Adrenal gland (tissue), 12 donors: ENCODE results near the gene CDH4. TPM values are rescaled to one million over a fixed set of nuclear protein-coding genes. Genes with fewer than 3 reads are reported as not detected.

Experiments
- DNase-seq, 7 donors: peaks; one replicate each; pipeline ENCODE4 v3.0.0-alpha.2; 2019 to 2020
- H3K27ac ChIP-seq, 5 donors: fragments of 200-600 bp; sonication (generic) in 4 of 5; 1 replicate in 3 of 5; 2 replicates in 2 of 5; pipeline versions ENCODE4 v1.5.1 to v1.8.0; 2016 to 2020; ENCODE audit warnings: mild to moderate bottlenecking in 1 of 5
- H3K27me3 ChIP-seq: fragments of 200-600 bp; 2 replicates; pipeline ENCODE4 v1.8.0; 2021
- H3K36me3 ChIP-seq, 2 donors: fragments of 200-600 bp; replicated peaks in 1 of 2; 1 replicate in 1 of 2; 2 replicates in 1 of 2; pipeline versions ENCODE4 v1.5.1 to v1.8.0; 2018 to 2022
- H3K4me1 ChIP-seq, 2 donors: fragments of 200-600 bp; replicated peaks in 1 of 2; 1 replicate in 1 of 2; 2 replicates in 1 of 2; pipeline versions ENCODE4 v1.5.1 to v1.8.0; 2018 to 2021
- H3K4me3 ChIP-seq, 4 donors: fragments of 200-600 bp; sonication (generic) in 3 of 4; one replicate each; pipeline ENCODE4 v1.5.1; 2016 to 2018
- H3K9me3 ChIP-seq, 3 donors: fragments of 200-600 bp; sonication (generic) in 1 of 3; replicated peaks in 1 of 3; 1 replicate in 2 of 3; 2 replicates in 1 of 3; pipeline versions ENCODE4 v1.5.1 to v1.8.0; 2016 to 2021
- CTCF ChIP-seq, 6 experiments: fragments of 450-650 bp in 4 of 6; fragments of 200-600 bp in 2 of 6; sonication (generic) in 1 of 6; IDR thresholded peaks; 1 replicate in 5 of 6; 2 replicates in 1 of 6; pipeline versions ENCODE4 v1.5.1 to v1.8.0; 2016 to 2021; ENCODE audit warnings: antibody characterized with exemption in 6 of 6, mild to moderate bottlenecking in 2 of 6, moderate library complexity in 1 of 6
- POLR2A ChIP-seq, 2 donors: fragments of 450-650 bp; IDR thresholded peaks; one replicate each; pipeline ENCODE4 v1.6.1; 2017; ENCODE audit warnings: antibody characterized with exemption in 2 of 2, mild to moderate bottlenecking in 2 of 2, moderate library complexity in 1 of 2
- WGBS, 4 donors: extraction: QIAGEN DNeasy Blood & Tissue Kit in 2 of 4; methylation state at CpG; one replicate each; pipeline versions ENCODE4 v1.1.5 to v1.1.7; 2013 to 2017; 5-methylcytosine and 5-hydroxymethylcytosine counted together
- intact Hi-C, 2 donors: fragments of 100-400 bp; cut with DNase I; formaldehyde crosslinking; loops; one replicate each; pipeline versions ENCODE4 v1.14.1 to v1.15.0; 2022 to 2023
- polyA plus RNA-seq, 3 donors: library from polyadenylated mRNA; stranded (reverse); fragments of 200-250 nt in 2 of 3; fragments of 350-450 nt in 1 of 3; fragmentation: Illumina TruSeq in 1 of 3; extraction: RNeasy Lipid Tissue Mini Kit (QIAGEN cat#74804) in 1 of 3; gene quantifications; one replicate each; pipeline ENCODE4 v1.2.3, GENCODE V29; 2013 to 2014
- total RNA-seq, 9 donors: library from RNA; depleted of rRNA in 4 of 9; stranded (reverse); fragments of >200 nt in 4 of 9; fragments of 120-200 nt in 1 of 9; fragmentation: NEBNext Ultra II Directional in 1 of 9; extraction: Animal tissue kit (Norgen Biotek cat#: 25700) in 1 of 9; gene quantifications; one replicate each; pipeline versions ENCODE4 v1.1.0 to v1.2.4, GENCODE V29; 2013 to 2023
- donor health status: healthy with polysubstance abuse.
- donor health status: Bipolar disorder and iron deficiency.
- donor health status: DM: yes; HTN: yes; CAD: no.
- donor health status: DM: no; HTN: no; CAD: no.
- donor health status: DM: no; HTN: no; CAD: no.
- donor health status: DM: yes; HTN: yes; CAD: no.

CDH4 gene
- total and polyA plus RNA-seq, 12 donors, result 0.08 to 0.53 (median 0.20) TPM; not detected in 3

GRCh38 chr20:61507778-61508177 is 255.7 kb downstream of the CDH4 start:
- no peak overlapping the region for H3K4me3 ChIP-seq
- no peaks in the 10 kb centered on the region for H3K9me3 ChIP-seq
- H3K27ac ChIP-seq, result no peak overlapping the region
- no peak for TF ChIP-seq POLR2A (IDR thresholded peaks at IDR 0.05)
- no peak for TF ChIP-seq CTCF (IDR thresholded peaks at IDR 0.05)
- WGBS, 4 donors, result 75 to 82% (median 77%) methylated on average over 11 of the region's 11 CpGs
- no peaks in the 10 kb centered on the region for H3K27me3 ChIP-seq
- DNase-seq, result no peak
- H3K36me3 ChIP-seq, result no peaks in the 10 kb centered on the region
- intact Hi-C loops, result no loop called here
- no peaks in the 10 kb centered on the region for H3K4me1 ChIP-seq

- Histone ChIP-seq H3K4me1 (no peaks in the 10 kb centered on the region), H3K36me3 (no peaks in the 10 kb centered on the region), H3K27me3 (no peaks in the 10 kb centered on the region), H3K9me3 (no peaks in the 10 kb centered on the region), H3K27ac (no peak overlapping the region), H3K4me3 (no peak overlapping the region)
- intact Hi-C loops, result no loop called here
- DNase-seq, result no peak
- WGBS, 4 donors, result 66 to 79% (median 74%) methylated on average over 7 to 13 of the region's 13 CpGs
- no peak for TF ChIP-seq POLR2A (IDR thresholded peaks at IDR 0.05)
Measured at GRCh38 chr20:61508301-61509096, 256.4 kb downstream of the CDH4 start.

GRCh38 chr20:61510778-61511330 is 258.8 kb downstream of the CDH4 start:
- no peak for TF ChIP-seq POLR2A (IDR thresholded peaks at IDR 0.05)
- no peak for TF ChIP-seq CTCF (IDR thresholded peaks at IDR 0.05)
- no peak for DNase-seq
- no peaks in the 10 kb centered on the region for H3K27me3 ChIP-seq
- H3K4me3 ChIP-seq, result no peak overlapping the region
- no peaks in the 10 kb centered on the region for H3K9me3 ChIP-seq
- H3K36me3 ChIP-seq, result no peaks in the 10 kb centered on the region
- 70 to 92% (median 84%) methylated on average over 7 of the region's 7 CpGs for WGBS, 4 donors
- no peak overlapping the region for H3K27ac ChIP-seq
- H3K4me1 ChIP-seq, result no peaks in the 10 kb centered on the region
- intact Hi-C loops, result no loop called here

GRCh38 chr20:61512475-61512874 is 260.4 kb downstream of the CDH4 start:
- DNase-seq, result no peak
- 87 to 89% (median 88%) methylated on average over 11 of the region's 11 CpGs for WGBS, 4 donors
- TF ChIP-seq CTCF (IDR thresholded peaks at IDR 0.05) (no peak), POLR2A (IDR thresholded peaks at IDR 0.05) (no peak)
- intact Hi-C loops, result no loop called here
- Histone ChIP-seq H3K27ac (no peak overlapping the region), H3K4me1 (no peaks in the 10 kb centered on the region), H3K4me3 (no peak overlapping the region), H3K9me3 (no peaks in the 10 kb centered on the region), H3K36me3 (no peaks in the 10 kb centered on the region), H3K27me3 (no peaks in the 10 kb centered on the region)
